Measurements from ENCODE around the gene SMAD5. TPM values are rescaled to one million over a fixed set of nuclear protein-coding genes. Genes with fewer than 3 reads are reported as not detected.

Gene SMAD5
- total and polyA plus RNA-seq, 2 of the 4 experiments (the other 2 are of a cell fraction) = 37.4 to 101 TPM

GRCh38 chr5:136190091-136190720 lies 57.6 kb downstream of the SMAD5 start:
- Histone ChIP-seq H3K9ac (ENCODE audit: low read depth, low read length) (no peak overlapping the region), H3K4me3 (ENCODE audit: insufficient read depth, low read depth, low read length) (no peak overlapping the region), H3K27ac (ENCODE audit: insufficient read depth, low read length) (no peak overlapping the region), H3K18ac (ENCODE audit: low read depth, low read length) (no peak overlapping the region), H3K79me1 (ENCODE audit: low read depth in 1 of 2, low read length in 2 of 2) (no peaks in the 10 kb centered on the region), H4K91ac (ENCODE audit: insufficient read depth, low read depth, low read length) (no peak overlapping the region), H3K56ac (ENCODE audit: extremely low read depth, insufficient read depth, low read length) (no peak overlapping the region), H3K23ac (ENCODE audit: low read depth, low read length) (no peak overlapping the region), H4K5ac (ENCODE audit: low read depth, low read length) (no peak overlapping the region), H2AK9ac (replicated peaks; ENCODE audit: low read depth, low read length, poor library complexity) (no peak overlapping the region), H3K36me3 (ENCODE audit: control insufficient read depth, insufficient read depth, low read length) (peaks cover 10% of the 10 kb centered on the region), H2BK15ac (ENCODE audit: low read depth, low read length) (no peak overlapping the region), H2BK20ac (ENCODE audit: low read depth, low read length) (no peak overlapping the region), H2AK5ac (ENCODE audit: low read depth, low read length) (no peak overlapping the region), H3K4me1 (ENCODE audit: control insufficient read depth, insufficient read depth, low read length) (no peaks in the 10 kb centered on the region), H4K8ac (ENCODE audit: low read depth in 2 of 2, low read length in 2 of 2) (no peak overlapping the region), H2BK120ac (ENCODE audit: low read depth, low read length) (no peak overlapping the region), H3K9me3 (ENCODE audit: control insufficient read depth, insufficient read depth, low read length) (no peaks in the 10 kb centered on the region), H3K27me3 (ENCODE audit: control insufficient read depth, insufficient read depth, low read length) (peaks cover 44% of the 10 kb centered on the region), H3K4ac (ENCODE audit: low read depth, low read length) (no peak overlapping the region), H2BK5ac (ENCODE audit: low read depth, low read length, poor library complexity, severe bottlenecking) (no peak overlapping the region), H2AFZ (replicated peaks; ENCODE audit: low read length, poor library complexity) (no peak overlapping the region), H4K20me1 (ENCODE audit: insufficient read depth, low read length) (peaks cover 13% of the 10 kb centered on the region), H3K14ac (replicated peaks; ENCODE audit: low read depth, low read length) (no peak overlapping the region), H3K4me2 (ENCODE audit: low read depth, low read length) (no peak overlapping the region), H3K9me1 (ENCODE audit: insufficient read depth, low read length) (peaks cover 6% of the 10 kb centered on the region; the same call in 1 of the 2 replicates)
- WGBS, 2 experiments (ENCODE audit: extremely low coverage in 2 of 2, insufficient read length in 1 of 2) = no CpG with 5 or more reads among the region's 5 CpGs
- BruUV-seq (replicated peaks) = no TSS peak
- dilution Hi-C loops (cut with HindIII; ENCODE audit: low sequenced_read_pairs, unreplicated experiment) (no loop called here), intact Hi-C loops (cut with micrococcal nuclease) (no loop called here), in situ Hi-C loops (cut with MboI; ENCODE audit: low sequenced_read_pairs) (no loop called here)
- no peak for ATAC-seq (ENCODE audit: low read depth)
- DNase-seq = no peak
- ChIA-PET CTCF (interaction anchor here (0.9 kb wide), 1 partner anchor 8 kb away, joined by 4 read pairs; no protein-coding TSS in a partner anchor), POLR2A (ENCODE audit: unreplicated experiment) (no interaction called here)
- no peak for TF ChIP-seq MAFK (IDR thresholded peaks at IDR 0.05; ENCODE audit: low read depth, low read length)
- TF ChIP-seq RAD21 (IDR thresholded peaks at IDR 0.05; ENCODE audit: low read length) = no peak
